ENCODE measurements around the gene TMEM88. TPM values are rescaled to one million over a fixed set of nuclear protein-coding genes. Genes with fewer than 3 reads are reported as not detected.

TMEM88 gene
- total RNA-seq, 1 donor from 2014 or later: 12.0 TPM

- ATAC-seq: no peak
Observed at GRCh38 chr17:7864995-7865650, 10.3 kb downstream of the TMEM88 start.

DNA sequence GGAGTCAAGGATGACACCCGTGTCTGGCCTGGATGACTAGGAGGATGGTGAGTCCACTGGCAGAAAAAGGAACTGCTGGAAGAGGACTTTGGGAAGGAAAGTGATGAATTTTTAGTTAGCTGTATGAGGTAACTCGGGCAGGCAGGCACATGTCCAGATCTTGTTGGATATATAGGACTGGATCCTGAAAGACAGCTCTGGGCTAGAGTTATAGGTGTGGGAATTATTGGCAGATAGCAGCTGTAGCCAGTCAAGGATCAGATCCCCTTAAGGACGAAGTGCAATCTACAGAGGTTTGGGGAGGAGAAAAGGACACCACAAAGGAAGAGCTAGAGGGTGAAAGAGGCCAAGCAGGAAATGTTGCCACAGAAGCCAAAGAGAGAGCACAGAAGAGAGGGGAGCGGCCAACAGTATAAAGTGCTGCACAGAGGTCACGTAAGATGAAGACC is 13.0 kb downstream of the TMEM88 start:
- no peak overlapping the region for H3K4me3 ChIP-seq
- intact Hi-C loops (cut with DNase I): no loop called here
- H3K27me3 ChIP-seq (ENCODE audit: low read depth): no peaks in the 10 kb centered on the region
- peaks cover 21% of the 10 kb centered on the region for H3K4me1 ChIP-seq
- DNase-seq: no peak
- no peak for TF ChIP-seq CTCF (IDR thresholded peaks at IDR 0.05)
- H3K9me3 ChIP-seq: no peaks in the 10 kb centered on the region
- peaks cover 4% of the 10 kb centered on the region for H3K36me3 ChIP-seq
- peak in 1 of 2 donors; percentile 48 for ATAC-seq
- H3K27ac ChIP-seq: no peak overlapping the region

More at GRCh38 chr17:7864995-7865650, 10.3 kb downstream of the TMEM88 start:
- H3K27ac ChIP-seq: no peak overlapping the region
- H3K9me3 ChIP-seq: no peaks in the 10 kb centered on the region
- no peak overlapping the region for H3K4me3 ChIP-seq
- intact Hi-C loops (cut with DNase I): no loop called here
- peaks cover 22% of the 10 kb centered on the region for H3K4me1 ChIP-seq
- no peak for TF ChIP-seq CTCF (IDR thresholded peaks at IDR 0.05)
- peaks cover 11% of the 10 kb centered on the region for H3K36me3 ChIP-seq
- no peaks in the 10 kb centered on the region for H3K27me3 ChIP-seq (ENCODE audit: low read depth)
- DNase-seq: no peak

GRCh38 chr17:7873051-7873450 is 18.2 kb downstream of the TMEM88 start:
- TF ChIP-seq CTCF (IDR thresholded peaks at IDR 0.05): no peak
- ATAC-seq: peak in 1 of 2 donors; percentile 82
- Histone ChIP-seq H3K9me3 (no peaks in the 10 kb centered on the region), H3K4me1 (peaks cover 15% of the 10 kb centered on the region), H3K27ac (no peak overlapping the region), H3K4me3 (no peak overlapping the region), H3K27me3 (ENCODE audit: low read depth) (no peaks in the 10 kb centered on the region), H3K36me3 (peaks cover 4% of the 10 kb centered on the region)
- DNase-seq: no peak
- intact Hi-C loops (cut with DNase I): no loop called here

DNA sequence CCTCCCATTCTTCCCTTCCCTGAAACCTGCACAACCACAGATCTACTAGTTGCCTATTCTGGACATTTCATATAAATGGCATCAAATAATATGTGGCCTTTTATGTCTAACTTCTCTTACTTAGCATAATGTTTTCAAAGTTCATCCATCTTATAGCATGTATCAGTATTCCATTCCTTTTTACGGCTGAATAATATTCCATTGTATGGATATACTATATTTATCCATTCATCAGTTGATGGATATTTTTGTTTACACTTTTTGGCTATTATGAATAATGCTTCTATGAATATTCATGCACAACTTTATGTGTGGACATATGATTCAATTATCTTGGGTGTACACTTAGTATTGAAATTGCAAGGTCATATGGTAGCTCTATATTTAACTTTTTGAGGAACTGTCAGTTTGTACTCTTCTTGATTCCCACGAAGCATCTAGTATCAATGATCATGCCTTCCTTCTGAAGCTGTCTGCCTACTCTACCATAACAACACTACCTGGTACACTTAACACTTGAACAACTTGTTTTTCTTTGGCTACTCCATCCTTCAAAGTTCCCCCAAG is 21.0 kb downstream of the TMEM88 start:
- intact Hi-C loops (cut with DNase I): no loop called here

GRCh38 chr17:7878234-7878633 is 23.4 kb downstream of the TMEM88 start:
- Histone ChIP-seq H3K4me1 (peaks cover 26% of the 10 kb centered on the region), H3K27me3 (ENCODE audit: low read depth) (no peaks in the 10 kb centered on the region), H3K36me3 (peaks cover 21% of the 10 kb centered on the region), H3K9me3 (no peaks in the 10 kb centered on the region), H3K4me3 (no peak overlapping the region), H3K27ac (no peak overlapping the region)
- DNase-seq (no peak), ATAC-seq (no peak)
- intact Hi-C loops (cut with DNase I): no loop called here
- no peak for TF ChIP-seq CTCF (IDR thresholded peaks at IDR 0.05)

More for the DNA sequence above, 21.0 kb downstream of the TMEM88 start:
- no peak for TF ChIP-seq CTCF (IDR thresholded peaks at IDR 0.05)
- Histone ChIP-seq H3K4me1 (peaks cover 10% of the 10 kb centered on the region), H3K27me3 (ENCODE audit: low read depth) (no peaks in the 10 kb centered on the region), H3K9me3 (no peaks in the 10 kb centered on the region), H3K4me3 (no peak overlapping the region), H3K36me3 (peaks cover 14% of the 10 kb centered on the region), H3K27ac (no peak overlapping the region)
- ATAC-seq (no peak), DNase-seq (no peak)
